GM10266 (cell line): Measurements from ENCODE around the gene ZNF423.
A peak's percentile ranks its signal among the peaks of the same experiment; 100 is the strongest.

Experiments
- DNase-seq: peaks from one replicate; pipeline ENCODE4 v3.0.0; 2012; ENCODE audit errors: extremely low spot score
- TF ChIP-seq, protein P1 (sequence below): IDR thresholded peaks from 2 replicates; pipeline ENCODE4 v1.5.1; 2012; ENCODE audit warnings: mild to moderate bottlenecking, low read depth; ENCODE audit not compliant: control insufficient read depth, insufficient read depth; ENCODE audit errors: missing control alignments

The ZNF423 gene

DNA sequence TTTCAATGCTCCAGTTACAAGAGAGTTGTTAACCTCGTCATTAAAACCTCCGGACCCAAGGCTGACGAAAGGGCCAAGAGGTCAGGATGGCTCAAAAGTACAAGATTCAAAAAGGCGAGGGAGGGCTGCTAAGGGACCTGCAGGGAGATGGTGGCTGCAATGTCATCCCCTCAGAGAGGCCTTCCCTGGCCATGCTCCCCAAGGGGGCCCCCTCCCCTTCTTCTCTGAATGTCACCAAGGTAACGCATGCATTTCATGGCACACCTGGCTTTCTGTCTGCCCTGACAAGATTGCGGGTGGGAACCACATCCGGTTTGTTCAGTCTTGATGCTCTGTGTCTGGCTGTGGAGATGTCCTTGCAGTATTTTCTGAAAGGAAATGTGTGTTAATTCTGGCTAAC, 392.4 kb downstream of the ZNF423 start:
- DNase-seq: peak; percentile 77
- TF ChIP-seq, protein P1, sequence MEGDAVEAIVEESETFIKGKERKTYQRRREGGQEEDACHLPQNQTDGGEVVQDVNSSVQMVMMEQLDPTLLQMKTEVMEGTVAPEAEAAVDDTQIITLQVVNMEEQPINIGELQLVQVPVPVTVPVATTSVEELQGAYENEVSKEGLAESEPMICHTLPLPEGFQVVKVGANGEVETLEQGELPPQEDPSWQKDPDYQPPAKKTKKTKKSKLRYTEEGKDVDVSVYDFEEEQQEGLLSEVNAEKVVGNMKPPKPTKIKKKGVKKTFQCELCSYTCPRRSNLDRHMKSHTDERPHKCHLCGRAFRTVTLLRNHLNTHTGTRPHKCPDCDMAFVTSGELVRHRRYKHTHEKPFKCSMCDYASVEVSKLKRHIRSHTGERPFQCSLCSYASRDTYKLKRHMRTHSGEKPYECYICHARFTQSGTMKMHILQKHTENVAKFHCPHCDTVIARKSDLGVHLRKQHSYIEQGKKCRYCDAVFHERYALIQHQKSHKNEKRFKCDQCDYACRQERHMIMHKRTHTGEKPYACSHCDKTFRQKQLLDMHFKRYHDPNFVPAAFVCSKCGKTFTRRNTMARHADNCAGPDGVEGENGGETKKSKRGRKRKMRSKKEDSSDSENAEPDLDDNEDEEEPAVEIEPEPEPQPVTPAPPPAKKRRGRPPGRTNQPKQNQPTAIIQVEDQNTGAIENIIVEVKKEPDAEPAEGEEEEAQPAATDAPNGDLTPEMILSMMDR: no peak

DNA sequence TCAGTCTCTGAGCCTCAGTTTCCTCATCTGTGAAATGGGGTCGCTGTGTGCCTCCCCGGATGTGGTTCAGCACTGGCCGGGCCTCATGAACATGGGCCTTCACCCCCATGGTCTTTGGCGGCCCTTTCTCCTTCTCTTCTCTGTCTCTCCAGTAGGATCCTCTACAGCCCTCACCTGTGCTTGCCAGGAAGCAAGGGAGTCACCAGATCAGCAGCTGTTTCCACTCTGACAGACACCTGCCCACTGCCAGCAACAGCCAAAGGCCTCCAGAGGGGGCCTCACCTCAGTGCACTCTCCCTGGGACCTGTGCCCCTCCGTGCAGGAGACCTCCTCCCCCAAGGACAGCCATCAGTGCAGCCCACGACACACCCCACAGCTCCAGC, 392.9 kb downstream of the ZNF423 start:
- TF ChIP-seq, protein P1: no peak
- DNase-seq: no peak

DNA sequence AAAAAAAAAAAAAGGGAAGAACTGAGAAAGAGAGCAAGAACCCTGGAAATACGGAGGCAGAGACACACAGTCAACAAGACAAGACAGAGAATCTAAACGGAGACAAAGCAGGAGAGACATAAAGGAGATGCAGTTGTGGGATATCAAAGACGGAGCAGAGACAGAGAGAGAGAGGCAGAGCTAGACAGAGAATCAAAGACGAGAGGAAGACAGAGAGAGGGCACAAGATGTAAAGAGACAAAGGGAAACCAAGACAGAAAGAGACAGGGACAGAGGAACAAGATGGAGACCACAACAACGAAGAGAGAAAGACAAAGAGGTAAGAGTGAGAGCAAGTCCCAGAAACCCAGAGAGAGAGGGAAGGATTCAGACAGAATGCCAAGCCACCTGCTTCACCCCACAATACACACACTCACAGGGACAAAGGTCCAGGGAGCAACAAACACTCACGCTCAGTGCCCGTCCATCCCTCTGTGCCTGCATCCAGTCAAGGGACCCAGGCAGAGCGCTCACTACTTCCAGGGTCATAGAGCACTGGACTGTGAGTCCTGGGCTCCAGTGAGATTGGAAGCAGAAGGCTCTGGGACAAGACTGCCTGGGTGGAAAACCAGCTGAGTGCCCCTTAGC, 393.4 kb downstream of the ZNF423 start:
- TF ChIP-seq, protein P1: no peak
- no peak for DNase-seq

DNA sequence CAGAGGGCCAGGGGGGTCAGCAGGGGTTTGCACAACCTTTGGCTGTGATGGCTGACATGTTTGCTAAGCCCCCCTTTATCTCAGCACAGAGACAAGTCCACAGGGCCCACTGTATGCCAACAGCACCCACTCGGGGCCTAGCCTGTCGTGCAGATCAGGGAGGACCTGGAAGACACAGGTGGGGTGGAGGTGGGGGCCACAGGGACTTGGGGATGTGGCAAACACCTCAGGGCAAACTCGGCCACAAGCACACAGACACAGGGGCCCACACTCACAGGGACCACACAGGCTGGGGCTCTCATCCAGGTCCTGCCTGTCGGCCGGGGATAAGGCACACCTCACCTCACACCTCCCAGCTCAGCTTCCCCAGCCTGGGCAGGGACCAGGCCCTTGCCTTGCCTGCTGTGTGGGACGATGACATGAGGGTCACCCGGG, 394.4 kb downstream of the ZNF423 start:
- no peak for DNase-seq
- TF ChIP-seq, protein P1: no peak

DNA sequence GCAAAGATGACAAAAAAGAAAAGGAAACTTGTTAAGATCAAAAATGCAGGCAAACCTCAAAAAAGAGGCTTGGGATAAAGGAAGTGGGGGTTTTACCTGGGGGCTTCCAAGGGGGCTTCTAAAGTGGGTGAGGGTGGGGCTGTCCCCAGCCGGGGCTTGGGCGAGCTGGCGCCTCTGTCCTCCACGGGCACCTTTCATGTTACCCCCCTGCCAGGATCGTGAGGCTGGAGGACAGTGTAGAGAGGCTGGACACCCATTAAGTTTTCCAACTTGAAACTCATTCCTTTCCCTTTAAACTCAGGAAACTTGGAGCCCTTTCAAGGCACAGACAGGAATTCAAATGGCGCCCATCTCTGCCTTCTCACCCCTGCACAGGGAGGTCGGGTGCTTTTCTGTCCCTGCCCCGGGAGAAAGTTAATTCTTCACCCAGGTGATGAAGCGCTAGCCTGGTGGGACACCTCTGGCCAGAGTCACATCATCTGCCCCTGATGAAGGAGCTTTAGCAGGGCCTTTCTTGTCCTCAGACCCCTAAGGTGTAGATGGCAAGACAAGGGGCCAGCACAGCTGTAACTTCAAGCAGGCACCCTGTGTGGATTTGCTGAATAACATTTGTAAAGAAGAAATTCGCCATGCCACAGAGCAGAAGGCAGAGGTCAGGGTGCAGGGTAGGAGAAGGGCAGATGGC, 395.0 kb downstream of the ZNF423 start:
- TF ChIP-seq, protein P1: no peak
- no peak for DNase-seq

DNA sequence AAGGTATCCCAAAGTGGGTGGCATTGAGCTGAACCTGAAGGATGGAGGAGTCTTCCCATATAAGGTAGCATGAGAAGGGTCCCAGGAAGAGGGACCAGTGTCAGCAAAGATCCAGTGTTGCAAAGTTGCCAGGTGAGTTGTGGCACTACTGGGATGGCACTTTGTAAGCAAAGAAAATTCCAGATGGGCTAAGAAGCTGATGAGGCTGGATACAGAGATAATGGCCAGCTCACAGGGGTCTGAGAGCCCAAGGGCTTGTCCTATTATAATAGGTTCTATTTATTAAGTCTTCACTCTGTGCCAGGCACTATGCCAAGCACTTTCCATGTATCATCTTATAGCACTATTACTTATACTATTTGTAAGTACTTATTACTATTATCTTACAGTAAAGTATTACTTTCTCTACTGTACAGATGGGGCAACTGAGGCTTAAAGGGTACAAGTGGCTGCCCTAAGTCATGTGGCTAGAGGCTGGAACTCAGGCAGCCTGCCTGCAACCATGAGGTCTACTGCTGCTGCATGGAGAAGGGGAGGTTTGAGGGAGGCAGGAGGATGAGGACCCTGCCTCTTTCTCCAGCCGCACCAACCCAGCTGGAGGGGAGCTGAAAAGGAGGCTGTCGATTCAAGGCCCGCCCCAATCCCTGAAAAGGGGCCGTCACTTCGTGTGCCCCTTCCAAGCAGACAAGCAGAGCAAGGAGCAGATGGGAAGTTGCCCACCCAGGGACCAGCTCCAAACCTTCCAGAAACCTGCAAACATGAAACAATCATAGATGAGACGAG, 395.8 kb downstream of the ZNF423 start:
- TF ChIP-seq, protein P1: no peak
- no peak for DNase-seq

DNA sequence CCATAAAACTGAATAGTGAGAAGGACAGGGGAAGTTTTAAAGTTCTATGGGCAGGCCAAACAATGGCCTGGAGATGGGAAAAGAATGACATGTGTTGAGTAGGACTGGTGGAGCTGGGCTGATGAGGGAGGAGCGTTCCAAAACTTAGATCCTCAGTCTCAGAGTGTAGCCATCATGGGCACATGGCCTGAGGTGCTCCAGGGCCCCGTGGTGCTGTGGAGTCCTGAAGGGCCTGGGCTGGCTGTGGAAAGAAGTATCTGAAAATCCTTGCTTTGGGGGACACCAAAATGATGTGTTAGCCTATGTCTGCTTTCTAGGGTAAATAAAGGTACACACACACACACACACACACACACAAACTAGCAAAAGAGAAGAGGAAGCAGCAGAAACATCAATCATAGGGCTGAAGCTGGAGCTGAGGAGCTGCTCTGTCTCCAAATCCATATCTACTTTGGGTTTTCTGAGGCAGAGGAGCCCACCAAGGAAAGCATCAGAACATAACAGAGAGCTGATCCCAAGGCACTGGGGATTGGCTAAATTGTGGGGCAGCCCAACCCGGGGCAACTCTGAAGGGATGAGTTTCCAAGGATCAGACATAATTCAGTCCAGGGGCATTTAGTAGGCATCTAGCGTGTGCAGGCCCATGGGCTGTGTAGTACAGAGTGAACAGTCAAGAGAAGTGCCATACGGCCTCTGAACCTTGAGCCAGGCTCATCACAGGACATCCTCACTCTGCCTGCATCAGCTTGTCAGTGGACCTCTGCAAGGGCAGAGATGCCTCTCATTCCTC, 397.1 kb downstream of the ZNF423 start:
- DNase-seq: no peak
- TF ChIP-seq, protein P1: no peak
